Measurements from ENCODE around the gene COL4A5.

DNA sequence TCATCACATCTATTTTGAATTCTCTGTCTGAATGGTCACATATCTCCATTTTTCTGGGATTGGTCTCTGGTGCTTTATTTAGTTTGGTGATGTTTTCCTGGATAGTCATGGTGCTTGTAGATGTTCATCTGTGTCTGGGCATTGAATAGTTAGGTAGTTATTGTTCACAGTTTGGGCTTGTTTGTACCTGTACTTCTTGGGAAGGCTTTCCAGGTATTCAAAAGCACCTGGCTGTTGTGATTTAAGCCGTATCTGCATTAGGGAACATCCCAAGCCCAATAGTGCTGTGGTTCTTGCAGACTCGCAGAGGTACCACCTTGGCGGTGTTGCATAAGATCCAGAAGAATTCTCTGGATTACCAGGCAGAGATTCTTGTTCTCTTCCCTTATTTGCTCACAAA, 44.6 kb downstream of the COL4A5 start:
- TF ChIP-seq POLR2AphosphoS5 (IDR thresholded peaks at IDR 0.05; ENCODE audit: insufficient read depth, low read depth, low read length) (no peak), POLR2A (IDR thresholded peaks at IDR 0.05; ENCODE audit: low read depth, low read length) (no peak), GATA2 (IDR thresholded peaks at IDR 0.05; ENCODE audit: insufficient read depth, insufficient read length, low read depth, low read length) (no peak), JUN (IDR thresholded peaks at IDR 0.05; ENCODE audit: borderline replicate concordance, insufficient read depth, insufficient read length, low read depth) (no peak), EZH2 (IDR thresholded peaks at IDR 0.05; ENCODE audit: borderline replicate concordance, low read depth, low read length, severe bottlenecking) (no peak), MYC (IDR thresholded peaks at IDR 0.05; ENCODE audit: low read depth, low read length) (no peak), FOS (IDR thresholded peaks at IDR 0.05; ENCODE audit: borderline replicate concordance, insufficient read depth, low read length) (no peak)
- TF ChIP-seq, protein P1, sequence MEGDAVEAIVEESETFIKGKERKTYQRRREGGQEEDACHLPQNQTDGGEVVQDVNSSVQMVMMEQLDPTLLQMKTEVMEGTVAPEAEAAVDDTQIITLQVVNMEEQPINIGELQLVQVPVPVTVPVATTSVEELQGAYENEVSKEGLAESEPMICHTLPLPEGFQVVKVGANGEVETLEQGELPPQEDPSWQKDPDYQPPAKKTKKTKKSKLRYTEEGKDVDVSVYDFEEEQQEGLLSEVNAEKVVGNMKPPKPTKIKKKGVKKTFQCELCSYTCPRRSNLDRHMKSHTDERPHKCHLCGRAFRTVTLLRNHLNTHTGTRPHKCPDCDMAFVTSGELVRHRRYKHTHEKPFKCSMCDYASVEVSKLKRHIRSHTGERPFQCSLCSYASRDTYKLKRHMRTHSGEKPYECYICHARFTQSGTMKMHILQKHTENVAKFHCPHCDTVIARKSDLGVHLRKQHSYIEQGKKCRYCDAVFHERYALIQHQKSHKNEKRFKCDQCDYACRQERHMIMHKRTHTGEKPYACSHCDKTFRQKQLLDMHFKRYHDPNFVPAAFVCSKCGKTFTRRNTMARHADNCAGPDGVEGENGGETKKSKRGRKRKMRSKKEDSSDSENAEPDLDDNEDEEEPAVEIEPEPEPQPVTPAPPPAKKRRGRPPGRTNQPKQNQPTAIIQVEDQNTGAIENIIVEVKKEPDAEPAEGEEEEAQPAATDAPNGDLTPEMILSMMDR (IDR thresholded peaks at IDR 0.05; ENCODE audit: extremely low read depth in 1 of 2, insufficient read depth in 1 of 2, low read depth in 1 of 2, low read length in 2 of 2): no peak
